ENCODE data around the gene GSTT2.
"Not testable (repeated sequence)": the region's sequence is repeated elsewhere in the genome, so short reads cannot be mapped to it uniquely, and the experiment has no call there.

The GSTT2 gene

DNA sequence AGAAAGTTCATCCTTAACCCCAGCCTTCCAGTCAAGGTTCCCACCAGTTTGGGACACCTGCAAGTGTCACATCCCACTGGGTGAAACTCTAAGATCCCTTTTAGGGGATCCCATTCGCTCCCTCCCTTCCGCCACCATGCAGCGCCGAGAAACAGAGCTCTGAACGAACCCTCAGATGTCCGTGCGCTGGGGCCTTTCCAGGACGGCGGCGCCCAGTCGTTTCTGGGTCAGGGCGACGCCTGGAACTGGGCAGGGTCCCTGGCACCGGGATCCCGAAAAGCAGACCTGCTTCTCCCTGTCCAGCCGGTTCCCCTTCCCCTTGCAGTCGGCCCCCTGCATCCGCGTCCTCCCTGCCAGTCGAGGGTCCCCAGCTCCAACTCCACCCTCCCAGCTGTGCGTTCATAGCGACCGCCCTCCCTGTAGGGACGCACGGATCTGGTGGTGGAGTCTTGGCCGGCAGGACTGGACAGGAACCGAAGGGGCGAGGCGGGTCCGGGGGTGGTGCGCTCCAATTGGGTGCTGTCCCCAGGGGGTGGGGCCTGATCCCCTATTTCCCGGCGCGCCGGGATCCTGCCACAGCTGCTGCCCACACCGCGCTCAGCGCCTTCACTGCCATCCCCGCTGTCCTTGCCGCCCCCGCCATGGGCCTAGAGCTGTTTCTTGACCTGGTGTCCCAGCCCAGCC, at the start of gene GSTT2:
Gene GSTT2, plus strand, starts transcription at position 578 of the 684 bp plus-strand sequence.
- not testable (repeated sequence) for DNase-seq (ENCODE audit: low spot score)

DNA sequence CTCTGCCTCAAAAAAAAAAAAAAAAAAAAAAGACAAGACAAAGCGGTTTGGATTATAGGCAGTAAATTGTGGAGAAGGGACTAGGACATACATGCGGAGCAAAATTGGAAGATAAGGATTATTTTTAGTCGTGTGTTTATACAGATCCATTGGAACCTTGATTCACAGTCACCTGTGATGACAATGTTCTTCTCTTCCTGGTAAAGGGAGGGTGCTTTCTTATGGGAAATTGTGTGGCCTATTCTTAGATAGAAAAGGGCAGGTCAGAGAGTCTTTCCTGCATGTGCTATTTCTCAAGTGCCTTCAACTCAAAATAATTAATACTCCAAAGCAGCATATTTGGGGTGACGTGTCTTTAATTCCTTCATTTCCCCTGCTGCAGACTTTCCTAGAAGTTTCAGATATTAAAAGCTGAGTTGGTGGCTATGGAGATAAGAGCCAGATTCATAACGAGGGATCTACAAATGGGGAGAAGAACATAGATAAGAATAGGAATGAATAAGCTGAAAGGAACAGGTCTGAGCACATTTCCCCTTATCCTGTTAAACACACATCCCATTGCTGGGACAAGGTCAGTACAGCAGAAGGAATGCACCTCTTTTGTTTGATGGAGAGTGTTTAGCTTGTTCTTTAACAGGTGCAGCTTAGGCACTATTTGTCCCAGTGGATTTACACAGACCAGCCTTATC, 41.5 kb upstream of the GSTT2 start:
- DNase-seq (ENCODE audit: low spot score), result no peak

DNA sequence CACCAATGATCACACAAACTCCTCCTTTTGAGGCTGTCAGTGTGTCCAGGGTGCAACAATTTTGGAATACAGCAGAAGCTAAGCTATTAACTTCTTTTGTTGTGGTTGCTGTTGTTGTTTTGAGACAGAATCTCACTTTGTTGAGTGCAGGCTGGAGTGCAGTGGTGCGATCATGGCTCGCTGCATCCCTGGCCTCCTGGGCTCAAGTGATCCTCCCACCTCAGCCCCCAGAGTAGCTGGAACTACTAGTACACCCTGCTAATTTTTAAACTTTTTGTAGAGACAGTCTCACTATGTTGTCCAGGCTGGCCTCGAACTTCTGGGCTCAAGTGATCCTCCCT, 40.9 kb upstream of the GSTT2 start:
- no peak for DNase-seq (ENCODE audit: low spot score)

DNA sequence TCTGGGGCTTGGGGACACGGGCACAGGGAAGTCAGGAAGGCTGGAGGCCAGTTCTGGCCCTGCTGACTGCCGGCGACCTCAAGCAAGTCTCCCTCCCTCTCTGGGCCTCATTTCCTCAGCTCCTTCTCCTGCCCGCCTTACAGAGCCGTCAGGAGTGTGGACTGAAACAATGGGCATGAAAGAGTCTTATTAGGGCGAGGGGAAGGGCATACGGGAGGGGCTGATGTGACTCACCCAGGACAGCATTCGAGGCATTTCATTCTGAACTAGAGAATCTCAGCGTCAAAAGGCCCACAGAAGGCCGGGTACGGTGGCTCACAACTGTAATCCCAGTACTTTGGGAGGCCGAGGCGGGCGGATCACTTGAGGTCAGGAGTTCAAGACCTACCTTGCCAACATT, 39.8 kb upstream of the GSTT2 start:
- DNase-seq (ENCODE audit: low spot score), result not testable (repeated sequence)

DNA sequence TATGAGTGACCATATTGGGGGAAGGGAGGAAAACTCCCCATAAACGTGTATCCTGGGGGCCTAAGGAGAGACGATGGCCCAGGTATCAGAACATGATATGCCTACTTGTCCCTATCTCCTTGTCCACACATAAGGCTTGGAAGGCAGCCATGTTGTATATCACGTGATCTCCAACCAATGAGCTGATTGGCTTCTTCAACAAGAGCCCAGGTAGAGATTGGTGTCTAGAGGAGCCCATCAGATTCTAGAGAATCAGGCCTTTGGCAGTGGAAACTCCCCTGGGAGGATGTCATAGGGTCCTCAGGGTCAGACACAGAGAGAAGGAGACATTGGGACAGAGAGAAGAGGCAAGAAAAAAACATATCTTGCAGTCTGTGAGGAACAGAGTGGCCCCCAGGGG, 32.5 kb upstream of the GSTT2 start:
- DNase-seq (ENCODE audit: low spot score), result not testable (repeated sequence)

DNA sequence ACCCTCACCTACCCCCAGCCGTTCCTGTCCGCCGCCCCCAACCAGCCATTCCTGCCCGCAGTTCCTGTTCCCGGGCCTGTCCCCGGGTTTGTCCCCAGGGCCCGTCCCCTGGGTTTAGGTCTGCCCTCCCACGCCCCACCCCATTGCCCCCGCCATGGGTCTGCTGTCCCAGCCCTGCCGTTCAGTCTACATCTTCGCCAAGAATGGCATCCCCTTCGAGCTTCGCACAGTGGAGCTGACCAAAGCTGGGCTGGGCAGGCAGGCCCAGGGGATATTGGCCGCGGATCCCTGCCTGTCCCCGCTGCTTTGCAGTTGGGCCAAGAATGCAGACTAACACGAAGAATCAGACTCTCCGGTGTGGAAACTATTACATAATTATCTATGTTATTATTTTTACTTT, 30.2 kb upstream of the GSTT2 start:
- DNase-seq (ENCODE audit: low spot score), result not testable (repeated sequence)

DNA sequence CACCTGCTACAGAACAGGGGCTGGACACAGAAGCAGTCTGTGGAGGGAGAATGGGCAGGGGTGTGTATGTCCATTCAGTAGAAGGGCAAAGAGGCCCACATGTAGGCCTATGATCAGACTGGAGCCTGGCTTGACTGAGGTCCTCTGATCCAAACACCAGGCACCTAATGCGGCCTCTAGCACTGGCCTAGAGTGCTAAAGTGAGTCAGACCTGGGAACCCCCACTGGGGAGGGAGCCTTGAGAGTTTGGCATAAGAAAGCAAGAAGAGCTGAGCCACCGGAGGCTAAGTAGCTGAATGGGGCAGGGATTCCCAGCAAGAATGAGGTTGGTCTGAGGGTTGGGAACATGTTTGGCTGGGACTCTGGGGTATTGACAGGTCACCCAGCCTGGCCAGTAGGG, 28.6 kb upstream of the GSTT2 start:
- DNase-seq (ENCODE audit: low spot score), result not testable (repeated sequence)

DNA sequence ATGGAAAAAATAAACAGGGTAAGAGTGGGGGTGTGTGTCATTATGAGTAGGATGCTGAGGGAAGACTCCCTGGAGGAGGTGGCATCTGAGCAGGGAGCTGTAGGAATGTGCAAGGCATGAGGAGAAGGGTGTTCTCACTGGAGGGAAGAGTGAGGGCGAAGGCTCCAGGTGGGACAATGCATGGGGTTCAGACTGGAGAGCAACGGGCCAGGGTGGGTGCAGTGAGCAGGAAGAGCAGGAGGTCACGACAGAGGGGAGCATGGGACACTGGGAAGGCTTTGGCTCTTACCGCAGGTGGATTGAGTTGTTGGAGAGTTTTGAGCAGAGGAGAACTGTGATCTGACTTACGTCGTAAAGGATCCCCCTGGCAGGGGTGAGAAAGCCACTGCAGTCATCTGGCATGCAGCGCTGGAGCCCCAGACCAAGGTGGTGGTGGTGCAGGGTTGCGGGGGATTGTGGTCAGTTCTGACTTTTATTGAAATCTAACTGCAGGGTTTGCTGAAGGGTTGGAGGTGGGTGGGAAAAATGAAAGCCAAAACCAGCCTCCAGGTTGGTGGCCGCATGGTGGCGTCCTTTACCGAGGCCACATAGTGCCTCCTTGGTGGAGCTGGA, 27.0 kb upstream of the GSTT2 start:
- not testable (repeated sequence) for DNase-seq (ENCODE audit: low spot score)

DNA sequence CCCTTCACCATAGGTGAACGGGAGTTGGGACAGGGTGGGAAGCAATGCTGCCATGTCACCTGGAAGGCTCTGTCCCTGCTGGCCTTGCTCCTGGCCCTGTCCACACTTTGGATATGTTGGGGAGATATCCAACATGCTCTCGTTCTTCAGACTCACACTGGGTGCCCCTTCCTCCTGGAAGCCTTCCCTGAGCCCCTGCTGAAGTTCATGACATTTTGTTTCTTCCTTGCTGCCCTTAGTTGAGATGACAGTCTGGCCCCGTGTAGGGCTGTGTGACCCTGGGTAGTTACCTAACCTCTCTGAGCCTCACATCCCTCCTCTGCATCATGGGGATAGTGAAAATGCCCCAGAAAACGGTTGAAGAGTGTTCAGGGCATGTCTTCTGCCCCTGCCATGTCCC, 26.4 kb upstream of the GSTT2 start:
- DNase-seq (ENCODE audit: low spot score), result not testable (repeated sequence)

DNA sequence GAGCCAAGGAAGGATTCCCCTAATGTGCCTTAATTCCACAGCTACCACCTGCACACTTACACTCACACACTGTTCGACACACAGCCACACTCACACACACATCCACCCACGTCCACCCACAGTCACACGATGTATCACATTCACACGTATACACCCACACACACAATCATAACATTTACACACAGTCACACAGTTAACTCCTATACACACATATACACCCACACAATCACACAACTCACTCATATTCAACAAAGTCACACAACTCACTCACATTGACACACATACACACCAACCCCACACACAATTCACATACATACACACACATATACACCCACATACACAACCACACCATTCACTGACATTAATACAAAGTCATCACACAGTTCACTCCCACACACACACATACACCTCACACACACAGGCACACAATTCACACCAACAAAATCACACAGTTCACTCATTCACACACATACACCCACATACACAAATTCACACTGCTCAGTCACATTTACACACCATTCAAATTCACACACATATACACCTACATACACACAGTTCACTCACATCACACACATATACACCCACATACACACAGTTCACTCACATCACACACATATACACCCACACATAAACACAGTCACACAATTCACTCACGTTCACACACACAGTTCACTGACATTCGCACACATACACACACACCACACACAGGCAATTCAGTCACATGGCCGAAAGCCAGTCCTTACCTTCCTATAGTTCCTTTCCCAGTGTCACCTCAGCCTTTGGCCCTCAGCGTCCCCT, 25.5 kb upstream of the GSTT2 start:
- not testable (repeated sequence) for DNase-seq (ENCODE audit: low spot score)

DNA sequence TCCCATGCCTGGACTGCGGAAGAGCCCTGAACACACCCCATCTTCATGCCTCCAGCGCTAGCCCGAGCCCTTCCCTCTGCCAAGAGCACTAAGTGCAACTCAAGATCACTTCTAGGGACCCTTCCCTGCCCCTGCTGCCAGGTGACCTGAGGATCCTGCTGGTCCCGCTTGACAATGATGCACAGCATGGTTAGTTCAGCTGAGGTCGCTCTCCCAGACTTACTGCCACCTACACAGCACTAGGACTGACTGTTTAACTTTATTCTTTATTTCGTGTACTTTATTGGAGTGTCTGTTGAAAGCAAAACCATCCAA, 25.0 kb upstream of the GSTT2 start:
- DNase-seq (ENCODE audit: low spot score), result not testable (repeated sequence)

DNA sequence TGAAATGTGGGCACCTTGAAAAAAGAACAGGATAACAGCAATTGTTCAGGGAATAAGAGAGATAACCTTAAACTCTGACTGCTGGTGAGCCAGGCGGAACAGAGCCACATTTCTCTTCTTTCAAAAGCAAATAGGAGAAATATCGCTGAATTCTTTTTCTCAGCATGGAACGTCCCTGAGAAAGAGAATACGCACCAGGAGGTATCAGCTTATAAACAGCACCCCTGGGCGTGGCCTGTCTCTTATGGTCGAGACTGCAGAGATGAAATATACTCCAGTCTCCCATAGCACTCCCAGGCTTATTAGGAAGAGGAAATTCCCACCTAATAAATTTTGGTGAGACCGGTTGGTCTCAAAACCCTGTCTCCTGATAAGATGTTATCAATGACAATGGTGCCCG, 24.0 kb upstream of the GSTT2 start:
- DNase-seq (ENCODE audit: low spot score), result not testable (repeated sequence)

DNA sequence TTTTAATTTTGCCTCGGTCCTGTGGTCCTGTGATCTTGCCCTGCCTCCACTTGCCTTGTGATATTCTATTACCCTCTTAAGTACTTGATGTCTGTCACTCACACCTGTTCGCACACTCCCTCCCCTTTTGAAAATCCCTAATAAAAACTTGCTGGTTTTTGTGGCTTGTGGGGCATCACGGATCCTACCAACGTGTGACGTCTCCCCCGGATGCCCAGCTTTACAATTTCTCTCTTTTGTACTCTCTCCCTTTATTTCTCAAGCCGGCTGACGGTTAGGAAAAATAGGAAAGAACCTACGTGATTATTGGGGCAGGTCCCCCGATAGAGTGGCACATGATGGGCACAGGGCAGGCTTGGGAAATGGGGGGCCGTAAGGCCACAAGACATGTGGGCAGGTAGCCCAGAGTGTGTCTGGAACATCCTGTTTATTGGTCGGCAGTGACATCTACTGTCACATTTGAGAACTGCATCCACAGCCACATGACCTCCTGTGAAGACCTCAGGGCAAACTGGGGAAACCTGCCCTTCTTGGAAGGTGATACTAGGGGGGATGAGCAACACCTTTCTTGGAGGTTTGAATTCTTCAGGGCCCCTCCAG, 23.5 kb upstream of the GSTT2 start:
- peak; percentile 89 for DNase-seq (ENCODE audit: low spot score)

DNA sequence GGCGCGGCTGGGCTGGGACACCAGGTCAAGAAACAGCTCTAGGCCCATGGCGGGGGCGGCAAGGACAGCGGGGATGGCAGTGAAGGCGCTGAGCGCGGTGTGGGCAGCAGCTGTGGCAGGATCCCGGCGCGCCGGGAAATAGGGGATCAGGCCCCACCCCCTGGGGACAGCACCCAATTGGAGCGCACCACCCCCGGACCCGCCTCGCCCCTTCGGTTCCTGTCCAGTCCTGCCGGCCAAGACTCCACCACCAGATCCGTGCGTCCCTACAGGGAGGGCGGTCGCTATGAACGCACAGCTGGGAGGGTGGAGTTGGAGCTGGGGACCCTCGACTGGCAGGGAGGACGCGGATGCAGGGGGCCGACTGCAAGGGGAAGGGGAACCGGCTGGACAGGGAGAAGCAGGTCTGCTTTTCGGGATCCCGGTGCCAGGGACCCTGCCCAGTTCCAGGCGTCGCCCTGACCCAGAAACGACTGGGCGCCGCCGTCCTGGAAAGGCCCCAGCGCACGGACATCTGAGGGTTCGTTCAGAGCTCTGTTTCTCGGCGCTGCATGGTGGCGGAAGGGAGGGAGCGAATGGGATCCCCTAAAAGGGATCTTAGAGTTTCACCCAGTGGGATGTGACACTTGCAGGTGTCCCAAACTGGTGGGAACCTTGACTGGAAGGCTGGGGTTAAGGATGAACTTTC, 18.7 kb upstream of the GSTT2 start, which contains the start of gene GSTT2B:
Gene GSTT2B, minus strand, starts transcription at position 112 of the 688 bp plus-strand sequence. Its CDS starts 64 bp downstream, at position 48.
- not testable (repeated sequence) for DNase-seq (ENCODE audit: low spot score)

DNA sequence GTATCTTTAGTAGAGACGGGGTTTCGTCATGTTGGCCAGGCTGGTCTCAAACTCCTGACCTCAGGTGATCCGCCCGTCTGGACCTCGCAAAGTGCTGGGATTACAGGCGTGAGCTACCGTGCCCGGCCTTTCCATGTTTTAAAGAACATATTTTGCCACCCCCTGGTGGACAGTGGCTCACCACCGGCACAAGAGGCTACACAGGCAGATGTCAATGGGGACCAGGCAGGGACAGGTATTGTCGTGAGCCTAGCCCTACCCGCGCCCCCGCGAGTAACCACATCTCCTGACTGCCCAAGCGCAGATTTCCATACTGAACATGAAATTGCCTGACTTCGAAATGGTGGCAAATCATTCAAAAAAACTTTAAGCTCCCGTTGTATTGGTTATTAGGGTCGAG, 13.8 kb upstream of the GSTT2 start:
- not testable (repeated sequence) for DNase-seq (ENCODE audit: low spot score)

DNA sequence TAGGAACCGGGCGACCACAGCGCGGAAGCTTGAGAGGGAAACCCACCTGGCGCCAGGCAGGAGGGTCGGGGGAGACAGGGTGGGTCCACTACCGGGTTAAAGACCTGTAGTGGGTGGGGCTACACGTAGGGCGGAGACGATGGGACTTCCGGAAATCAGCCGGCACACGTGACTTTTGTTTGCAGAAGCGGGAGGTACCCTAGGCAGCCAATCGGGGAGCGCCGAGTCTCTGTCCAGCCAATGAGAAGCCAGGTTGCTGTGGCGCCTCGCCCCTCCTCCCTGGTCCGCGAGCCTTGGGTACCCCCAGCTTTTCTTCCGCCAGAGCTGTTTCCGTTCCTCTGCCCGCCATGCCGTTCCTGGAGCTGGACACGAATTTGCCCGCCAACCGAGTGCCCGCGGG, 13.4 kb upstream of the GSTT2 start, which contains the start of gene DDTL:
Gene DDTL, plus strand, starts transcription at position 321 of the 400 bp plus-strand sequence. Its CDS starts 27 bp downstream, at position 348.
- DNase-seq (ENCODE audit: low spot score), result not testable (repeated sequence)

DNA sequence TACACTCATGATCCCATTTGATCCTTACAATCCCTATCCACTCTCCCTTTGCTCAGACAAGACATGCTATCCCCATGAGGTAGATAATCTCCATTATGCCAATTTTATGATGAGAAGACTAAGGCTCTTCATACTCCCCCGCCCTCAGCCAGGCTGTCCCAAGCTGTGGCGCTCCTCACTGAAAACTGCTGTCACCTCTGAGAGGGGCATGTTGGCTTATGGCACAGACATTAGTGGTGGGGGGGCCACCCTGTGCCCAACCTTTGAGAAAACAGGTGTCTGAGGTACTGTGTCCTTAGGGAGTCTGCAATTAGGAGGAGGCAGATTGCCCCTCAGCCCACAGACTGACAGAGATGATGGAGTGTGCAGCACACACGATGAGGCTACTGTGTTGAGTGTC, 10.9 kb upstream of the GSTT2 start:
- no peak for DNase-seq (ENCODE audit: low spot score)

DNA sequence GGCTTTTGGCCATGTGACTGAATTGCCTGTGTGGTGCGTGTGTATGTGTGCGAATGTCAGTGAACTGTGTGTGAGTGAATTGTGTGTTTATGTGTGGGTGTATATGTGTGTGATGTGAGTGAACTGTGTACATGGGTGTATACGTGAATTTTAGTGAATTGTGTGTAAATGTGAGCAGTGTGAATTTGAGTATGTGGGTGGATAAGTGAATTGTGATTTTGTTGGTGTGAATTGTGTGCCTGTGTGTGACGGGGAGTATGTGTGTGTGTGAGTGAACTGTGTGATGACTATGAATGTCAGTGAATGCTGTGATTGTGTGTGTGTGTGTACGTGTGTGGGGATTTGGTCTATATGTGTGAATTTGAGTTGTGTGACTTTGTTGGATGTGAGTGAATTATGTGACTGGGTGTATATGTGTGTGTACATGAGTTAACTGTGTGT, 9.7 kb upstream of the GSTT2 start:
- no peak for DNase-seq (ENCODE audit: low spot score)

DNA sequence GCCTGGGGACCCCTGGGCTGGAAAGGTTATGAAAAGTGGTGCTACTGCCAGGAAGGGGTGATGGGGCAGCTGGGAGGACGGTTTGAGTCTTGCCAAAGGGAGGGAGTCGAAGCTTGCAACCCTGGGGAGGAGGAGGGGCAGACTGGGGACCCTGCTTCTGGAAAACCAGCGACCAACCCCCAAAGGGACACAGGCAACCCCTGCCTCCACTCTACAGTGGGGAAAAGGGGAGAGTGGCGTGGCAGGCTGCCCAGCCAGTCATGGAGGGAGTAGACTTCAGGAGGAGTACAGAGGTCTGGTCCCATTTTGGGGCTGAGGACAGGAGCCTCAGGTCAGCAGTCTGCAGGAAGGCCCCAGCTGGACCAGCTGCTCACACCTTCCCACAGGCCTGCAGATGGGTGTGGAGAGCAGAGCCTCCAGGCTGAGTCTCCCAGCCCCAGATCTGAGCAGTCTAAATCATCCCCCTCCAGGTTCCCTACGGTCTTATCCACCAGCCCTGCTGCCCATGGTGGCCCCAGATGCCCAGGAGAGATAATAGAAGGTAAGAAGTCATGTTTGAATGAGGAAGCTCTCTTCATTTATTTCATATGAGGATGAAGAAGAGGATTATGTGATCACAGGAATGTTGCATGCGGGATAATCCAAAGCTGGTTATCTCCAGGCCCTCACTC, 9.0 kb upstream of the GSTT2 start:
- no peak for DNase-seq (ENCODE audit: low spot score)

DNA sequence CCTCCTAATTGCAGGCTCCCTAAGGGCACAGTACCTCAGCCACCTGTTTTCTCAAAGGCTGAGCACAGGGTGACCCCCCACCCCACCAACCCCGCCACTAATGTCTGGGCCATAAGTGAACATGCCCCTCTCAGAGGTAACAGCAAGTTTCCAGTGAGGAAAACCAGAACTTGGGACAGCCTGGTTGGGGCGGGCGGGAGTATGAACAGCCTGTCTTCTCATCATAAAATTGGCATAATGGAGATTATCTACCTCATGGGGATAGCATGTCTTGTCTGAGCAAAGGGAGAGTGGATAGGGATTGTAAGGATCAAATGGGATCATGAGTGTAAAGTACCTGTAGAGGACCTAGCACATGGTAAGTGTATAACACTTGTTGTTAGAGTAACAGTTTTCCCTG, 8.0 kb upstream of the GSTT2 start:
- DNase-seq (ENCODE audit: low spot score), result not testable (repeated sequence)

DNA sequence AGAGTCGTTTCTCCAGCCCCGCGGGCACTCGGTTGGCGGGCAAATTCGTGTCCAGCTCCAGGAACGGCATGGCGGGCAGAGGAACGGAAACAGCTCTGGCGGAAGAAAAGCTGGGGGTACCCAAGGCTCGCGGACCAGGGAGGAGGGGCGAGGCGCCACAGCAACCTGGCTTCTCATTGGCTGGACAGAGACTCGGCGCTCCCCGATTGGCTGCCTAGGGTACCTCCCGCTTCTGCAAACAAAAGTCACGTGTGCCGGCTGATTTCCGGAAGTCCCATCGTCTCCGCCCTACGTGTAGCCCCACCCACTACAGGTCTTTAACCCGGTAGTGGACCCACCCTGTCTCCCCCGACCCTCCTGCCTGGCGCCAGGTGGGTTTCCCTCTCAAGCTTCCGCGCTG, 5.6 kb upstream of the GSTT2 start, which contains the start of gene DDT:
Gene DDT, minus strand, starts transcription at position 97 of the 400 bp plus-strand sequence. Its CDS starts 27 bp downstream, at position 70.
- DNase-seq (ENCODE audit: low spot score), result not testable (repeated sequence)

Data from pons (tissue), 1 donor.